OCI-LY3 (cell line): ENCODE measurements around the gene MZT2B.
"Not testable (repeated sequence)": the region's sequence is repeated elsewhere in the genome, so short reads cannot be mapped to it uniquely, and the experiment has no call there.

Source experiments
- H2AFZ ChIP-seq: fragments of 200-600, 300-600 bp; shearing (Covaris generic); 2 replicates; pipeline ENCODE4 v1.6.0; 2014; ENCODE audit warnings: antibody characterized with exemption, low read depth, low read length
- H3K27ac ChIP-seq: fragments of 200-600, 300-600 bp; sonication (generic); 2 replicates; pipeline ENCODE4 v1.5.1; 2014; ENCODE audit warnings: mild to moderate bottlenecking, low read length, moderate library complexity, mixed read lengths
- H3K27me3 ChIP-seq: fragments of 200-600, 300-600 bp; sonication (generic); 2 replicates; pipeline ENCODE4 v1.6.1; 2014; ENCODE audit warnings: low read depth, low read length, mixed read lengths
- H3K36me3 ChIP-seq: fragments of 200-600, 300-600 bp; sonication (generic); replicated peaks from 2 replicates; pipeline ENCODE3; 2014; ENCODE audit warnings: low read depth, low read length, mixed read lengths
- H3K4me1 ChIP-seq: fragments of 300-600, 200-600 bp; sonication (generic); 2 replicates; pipeline ENCODE4 v1.6.1; 2014; ENCODE audit warnings: low read length, mixed read lengths
- H3K4me2 ChIP-seq: fragments of 200-600, 300-600 bp; sonication (generic); 2 replicates; pipeline ENCODE4 v1.6.1; 2014; ENCODE audit warnings: low read length, mixed read lengths
- H3K4me3 ChIP-seq: fragments of 300-600, 200-600 bp; sonication (generic); 2 replicates; pipeline ENCODE4 v1.5.1; 2014; ENCODE audit warnings: antibody characterized with exemption, mild to moderate bottlenecking, low read length, moderate library complexity
- H3K79me2 ChIP-seq: fragments of 300-600, 200-600 bp; shearing (Covaris generic); 2 replicates; pipeline ENCODE4 v1.6.1; 2014; ENCODE audit warnings: mild to moderate bottlenecking, low read length, mixed read lengths
- H3K9ac ChIP-seq: fragments of 300-600, 200-600 bp; shearing (Covaris generic); 2 replicates; pipeline ENCODE4 v1.6.0; 2014; ENCODE audit warnings: mild to moderate bottlenecking, low read length, moderate library complexity
- H3K9me3 ChIP-seq: fragments of 200-600, 300-600 bp; shearing (Covaris generic); 2 replicates; pipeline ENCODE4 v1.6.1; 2014; ENCODE audit warnings: low read length, mixed read lengths; ENCODE audit not compliant: insufficient read depth
- H4K20me1 ChIP-seq: fragments of 200-600, 300-600 bp; sonication (generic); 2 replicates; pipeline ENCODE4 v1.6.1; 2016; ENCODE audit warnings: low read length, mixed read lengths; ENCODE audit not compliant: insufficient read depth
- EZH2phosphoT487 ChIP-seq: fragments of 200-600 bp; shearing (Covaris generic); IDR thresholded peaks from 2 replicates; pipeline ENCODE4 v1.6.1; 2018; ENCODE audit warnings: antibody characterized with exemption, mixed run types, low read depth

The MZT2B gene

GRCh38 chr2:130230376-130230775 is 48.3 kb downstream of the MZT2B start:
- not testable (repeated sequence) for H3K4me1 ChIP-seq, H3K27ac ChIP-seq, H3K27me3 ChIP-seq, H3K4me3 ChIP-seq, H3K79me2 ChIP-seq, H3K9ac ChIP-seq, H3K9me3 ChIP-seq, H3K4me2 ChIP-seq, H4K20me1 ChIP-seq, H2AFZ ChIP-seq, H3K36me3 ChIP-seq

GRCh38 chr2:130230907-130231306 is 48.8 kb downstream of the MZT2B start:
- H3K27me3 ChIP-seq, result not testable (repeated sequence)

GRCh38 chr2:130231656-130232055 is 49.6 kb downstream of the MZT2B start:
- H3K4me2 ChIP-seq, result no peak overlapping the region
- TF ChIP-seq EZH2phosphoT487, result no peak
- no peaks in the 10 kb centered on the region for H3K9me3 ChIP-seq

More at GRCh38 chr2:130230907-130231306, 48.8 kb downstream of the MZT2B start:
- H3K4me3 ChIP-seq, H4K20me1 ChIP-seq, H3K4me2 ChIP-seq, H2AFZ ChIP-seq, H3K9me3 ChIP-seq, H3K36me3 ChIP-seq, H3K9ac ChIP-seq, H3K4me1 ChIP-seq, H3K27ac ChIP-seq, H3K79me2 ChIP-seq: not testable (repeated sequence)

GRCh38 chr2:130233066-130233465 is 51.0 kb downstream of the MZT2B start:
- H3K4me1 ChIP-seq, H3K4me3 ChIP-seq, H3K9ac ChIP-seq, H2AFZ ChIP-seq, H4K20me1 ChIP-seq, H3K79me2 ChIP-seq, H3K27ac ChIP-seq, H3K36me3 ChIP-seq, H3K27me3 ChIP-seq, H3K4me2 ChIP-seq, H3K9me3 ChIP-seq: not testable (repeated sequence)

More at GRCh38 chr2:130231656-130232055, 49.6 kb downstream of the MZT2B start:
- no peaks in the 10 kb centered on the region for H3K27me3 ChIP-seq
- H3K27ac ChIP-seq, result no peak overlapping the region
- H3K9ac ChIP-seq, result no peak overlapping the region
- no peak overlapping the region for H2AFZ ChIP-seq
- H3K36me3 ChIP-seq, result no peaks in the 10 kb centered on the region
- H3K4me1 ChIP-seq, result no peaks in the 10 kb centered on the region
- H4K20me1 ChIP-seq, result no peaks in the 10 kb centered on the region
- H3K4me3 ChIP-seq, result no peak overlapping the region
- H3K79me2 ChIP-seq, result no peaks in the 10 kb centered on the region

- not testable (repeated sequence) for H3K4me1 ChIP-seq
Observed at GRCh38 chr2:130239581-130239980, 57.5 kb downstream of the MZT2B start.

More at GRCh38 chr2:130239581-130239980, 57.5 kb downstream of the MZT2B start:
- not testable (repeated sequence) for H3K36me3 ChIP-seq, H3K9me3 ChIP-seq, H2AFZ ChIP-seq, H3K4me3 ChIP-seq, H3K79me2 ChIP-seq, H4K20me1 ChIP-seq, H3K27ac ChIP-seq, H3K4me2 ChIP-seq, H3K9ac ChIP-seq, H3K27me3 ChIP-seq
